Pancreas (tissue), 10 donors: Measurements from ENCODE around the gene CKB. TPM values are rescaled to one million over a fixed set of nuclear protein-coding genes. Genes with fewer than 3 reads are reported as not detected.

ENCODE experiments used
- ATAC-seq, 4 donors: fragments of 200-7000 bp; cut with Tn5 transposase; one replicate each; pipeline versions ENCODE4 v1.8.0 to v1.9.1; 2020; ENCODE audit warnings: mild to moderate bottlenecking in 4 of 4, moderate library complexity in 4 of 4
- DNase-seq, 6 donors: peaks; one replicate each; pipeline ENCODE4 v3.0.0-alpha.2; 2020
- FAIRE-seq: peaks from 2 replicates; lab custom pipeline; 2012; peaks lifted over from hg19 to GRCh38; lab: Jason Lieb, UNC
- H3K27ac ChIP-seq, 4 donors: fragments of 200-600 bp; sonication (generic); 1 replicate in 3 of 4; 2 replicates in 1 of 4; pipeline versions ENCODE4 v1.5.0 to v1.8.0; 2020
- H3K27me3 ChIP-seq, 4 donors: fragments of 200-600 bp; one replicate each; pipeline ENCODE4 v1.8.0; 2021
- H3K36me3 ChIP-seq, 3 donors: fragments of 200-600 bp; sonication (generic) in 1 of 3; one replicate each; pipeline versions ENCODE4 v1.5.0 to v1.8.0; 2020 to 2021
- H3K4me1 ChIP-seq, 3 donors: fragments of 200-600 bp; one replicate each; pipeline ENCODE4 v1.8.0; 2021
- H3K4me3 ChIP-seq, 4 donors: fragments of 200-600 bp; sonication (generic) in 2 of 4; one replicate each; pipeline versions ENCODE4 v1.5.0 to v1.8.0; 2020 to 2021
- H3K9me3 ChIP-seq, 4 donors: fragments of 200-600 bp; one replicate each; pipeline ENCODE4 v1.8.0; 2021
- CTCF ChIP-seq, 4 donors: fragments of 200-600 bp; sonication (generic) in 3 of 4; IDR thresholded peaks; one replicate each; pipeline versions ENCODE4 v1.5.0 to v1.8.0; 2021; ENCODE audit warnings: antibody characterized with exemption in 4 of 4
- WGBS, 2 donors: extraction: QIAGEN DNeasy Blood & Tissue Kit; methylation state at CpG; one replicate each; pipeline ENCODE4 v1.1.7; 2013; 5-methylcytosine and 5-hydroxymethylcytosine counted together
- intact Hi-C, 3 donors: fragments of 100-400 bp; cut with DNase I; formaldehyde crosslinking; loops; one replicate each; pipeline versions ENCODE4 v1.11.1 to v1.14.2; 2022
- polyA plus RNA-seq, 2 donors: library from polyadenylated mRNA; stranded (reverse); fragments of 200-250 nt; gene quantifications; one replicate each; pipeline ENCODE4 v1.2.3, GENCODE V29; 2013
- total RNA-seq, 6 donors: library from RNA; stranded (reverse); fragmentation: NEBNext Ultra II Directional in 4 of 6; extraction: Animal tissue kit (Norgen Biotek cat#: 25700) in 4 of 6; gene quantifications; one replicate each; pipeline versions ENCODE4 v1.2.1 to v1.2.4, GENCODE V29; 2021 to 2023
- donor health status: healthy with polysubstance abuse.
- donor health status: DM: no; HTN: no; CAD: no; lungs with moderate emphysema.
- donor health status: DM: no; HTN: no; CAD: no.
- donor health status: control.
- donor health status: control.
- donor health status: Bipolar disorder and iron deficiency.
- donor health status: DM: yes; HTN: yes; CAD: no.
- donor health status: DM: no; HTN: no; CAD: no.
- donor health status: DM: no; HTN: no; CAD: no.
- donor health status: DM: yes; HTN: yes; CAD: no.

The CKB gene
- total and polyA plus RNA-seq, 8 donors: 17.8 to 264 (median 45.9) TPM

- 71 to 73% methylated on average over 2 of the region's 2 CpGs for WGBS, 2 donors
- H3K9me3 ChIP-seq: no peaks in the 10 kb centered on the region
- H3K4me1 ChIP-seq: no peaks in the 10 kb centered on the region
- DNase-seq (no peak), ATAC-seq (no peak), FAIRE-seq (no peak)
- H3K27me3 ChIP-seq: no peaks in the 10 kb centered on the region
- intact Hi-C loops: no loop called here
- peaks cover 0 to 42% (median 6%) of the 10 kb centered on the region in 3 donors for H3K36me3 ChIP-seq
- no peak overlapping the region for H3K27ac ChIP-seq
- no peak for TF ChIP-seq CTCF (IDR thresholded peaks at IDR 0.05)
- H3K4me3 ChIP-seq: no peak overlapping the region
Measured at GRCh38 chr14:103488960-103489359, 33.7 kb downstream of the CKB start.

- Histone ChIP-seq H3K27ac (no peak overlapping the region), H3K4me1 (no peaks in the 10 kb centered on the region), H3K36me3 (peaks cover 0 to 42% (median 6%) of the 10 kb centered on the region in 3 donors), H3K27me3 (no peaks in the 10 kb centered on the region), H3K9me3 (no peaks in the 10 kb centered on the region), H3K4me3 (no peak overlapping the region)
- intact Hi-C loops: no loop called here
- no peak for TF ChIP-seq CTCF (IDR thresholded peaks at IDR 0.05)
- DNase-seq (no peak), FAIRE-seq (no peak), ATAC-seq (no peak)
- WGBS, 2 donors: 91 to 93% methylated on average over 6 of the region's 6 CpGs
Measured at GRCh38 chr14:103488071-103488470, 34.6 kb downstream of the CKB start.

- Histone ChIP-seq H3K27ac (no peak overlapping the region), H3K27me3 (no peaks in the 10 kb centered on the region), H3K9me3 (no peaks in the 10 kb centered on the region), H3K4me3 (no peak overlapping the region), H3K36me3 (peaks cover 0 to 40% (median 4%) of the 10 kb centered on the region in 3 donors), H3K4me1 (no peaks in the 10 kb centered on the region)
- no peak for DNase-seq
- no peak for FAIRE-seq
- intact Hi-C loops: no loop called here
- TF ChIP-seq CTCF (IDR thresholded peaks at IDR 0.05): no peak
- ATAC-seq: peak in 1 of 4 donors; percentile 11
- 58 to 67% methylated on average over 2 of the region's 2 CpGs for WGBS, 2 donors
Measured at GRCh38 chr14:103485504-103485903, 37.1 kb downstream of the CKB start.

DNA sequence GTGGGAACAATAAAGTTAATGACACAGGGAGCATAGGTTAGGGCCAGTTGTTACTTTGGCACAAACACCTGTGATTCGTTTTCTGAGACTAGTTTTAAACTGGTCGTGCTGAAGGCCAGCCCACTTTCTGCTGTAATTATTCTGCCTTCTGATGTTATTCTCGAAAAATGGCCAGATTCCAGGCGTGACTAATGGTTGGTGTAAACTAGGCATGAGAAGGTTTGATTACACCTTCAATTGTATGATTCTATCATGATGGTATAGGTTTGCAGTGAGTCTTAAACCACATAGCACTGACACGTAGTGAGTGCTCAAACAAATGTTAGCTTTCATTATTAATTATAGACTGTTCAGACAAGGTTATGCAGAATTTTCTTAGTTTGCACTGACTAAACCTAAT lies 39.0 kb downstream of the CKB start:
- FAIRE-seq (no peak), DNase-seq (peak in 1 of 6 donors; percentile 58), ATAC-seq (peak; percentile 15 to 43 (median 36))
- Histone ChIP-seq H3K36me3 (peaks cover 3 to 35% (median 11%) of the 10 kb centered on the region in 3 donors), H3K27me3 (no peaks in the 10 kb centered on the region), H3K4me1 (no peaks in the 10 kb centered on the region), H3K4me3 (no peak overlapping the region), H3K27ac (no peak overlapping the region), H3K9me3 (no peaks in the 10 kb centered on the region)
- intact Hi-C loops: no loop called here
- WGBS, 2 donors: 35 to 36% methylated on average over 5 of the region's 5 CpGs
- TF ChIP-seq CTCF (IDR thresholded peaks at IDR 0.05): no peak

DNA sequence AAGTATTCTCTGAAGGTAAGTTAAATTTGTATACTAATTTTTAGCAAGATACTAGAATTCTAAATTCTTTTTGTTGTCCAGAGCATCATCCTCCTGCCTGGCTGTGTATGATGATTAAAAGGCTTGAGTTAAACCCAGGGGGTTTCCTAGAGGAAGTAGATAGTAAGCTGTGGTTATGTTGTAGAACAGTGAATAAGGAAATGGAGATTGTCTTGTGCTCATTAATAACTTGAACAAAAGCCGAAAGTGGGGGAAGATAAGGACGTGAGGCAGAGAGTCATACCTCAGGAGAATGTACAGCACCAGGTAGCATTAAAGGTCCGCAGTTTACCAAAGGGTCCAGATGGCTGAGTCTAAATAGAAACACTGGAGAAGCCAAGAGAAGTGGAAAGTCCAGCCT lies 42.0 kb downstream of the CKB start:
- no peak for TF ChIP-seq CTCF (IDR thresholded peaks at IDR 0.05)
- intact Hi-C loops: no loop called here
- Histone ChIP-seq H3K27me3 (no peaks in the 10 kb centered on the region), H3K4me1 (no peaks in the 10 kb centered on the region), H3K4me3 (no peak overlapping the region), H3K36me3 (peaks cover 3 to 33% (median 22%) of the 10 kb centered on the region in 3 donors), H3K27ac (no peak overlapping the region), H3K9me3 (no peaks in the 10 kb centered on the region)
- FAIRE-seq: no peak
- DNase-seq: no peak
- peak in 1 of 4 donors; percentile 47 for ATAC-seq
- 82 to 91% methylated on average over 3 of the region's 3 CpGs for WGBS, 2 donors
